Heart left ventricle (tissue), 13 donors: ENCODE data around the gene GJD3.

Source experiments
- CTCF ChIP-seq, 12 donors: fragments of 200-600 bp; sonication (generic) in 4 of 12; IDR thresholded peaks; one replicate each; pipeline versions ENCODE4 v1.5.0 to v1.8.0; 2018 to 2022; ENCODE audit warnings: antibody characterized with exemption in 12 of 12, mild to moderate bottlenecking in 5 of 12
- POLR2A ChIP-seq, 2 donors: fragments of 450-650 bp; IDR thresholded peaks; one replicate each; pipeline ENCODE4 v1.6.1; 2017; ENCODE audit warnings: antibody characterized with exemption in 2 of 2, mild to moderate bottlenecking in 2 of 2, moderate library complexity in 2 of 2
- donor health status: ischemic (EF 13 %, LVEDD 7.1; RV severe dilation, severe dysfunction).
- donor health status: DM: no; HTN: yes; CAD: no.
- donor health status: DM: no; HTN: no; CAD: no.
- donor health status: ischemic (EF 25% LVEDD 6.9; RV normal size, moderate dysfunction).
- donor health status: ischemic (EF 25% LVEDD 5.7; RV mildly dilated, moderate dysfunction).
- donor health status: ischemic (EF 35%, LVEDD 5.7; RV mildly dilated, moderate dysfunction).
- donor health status: nonischemic (EF 11% LVEDD 7.7; RV severe dilation, severe dysfunction).
- donor health status: DM: yes; HTN: yes; CAD: no.
- donor health status: PGD.
- donor health status: ischemic (EF 29% LVEDD 5.4; RV normal size, mild dysfunction).
- donor health status: nonischemic (EF 23%, LVEDD 6.1; RV moderate dilation, normal function).

DNA sequence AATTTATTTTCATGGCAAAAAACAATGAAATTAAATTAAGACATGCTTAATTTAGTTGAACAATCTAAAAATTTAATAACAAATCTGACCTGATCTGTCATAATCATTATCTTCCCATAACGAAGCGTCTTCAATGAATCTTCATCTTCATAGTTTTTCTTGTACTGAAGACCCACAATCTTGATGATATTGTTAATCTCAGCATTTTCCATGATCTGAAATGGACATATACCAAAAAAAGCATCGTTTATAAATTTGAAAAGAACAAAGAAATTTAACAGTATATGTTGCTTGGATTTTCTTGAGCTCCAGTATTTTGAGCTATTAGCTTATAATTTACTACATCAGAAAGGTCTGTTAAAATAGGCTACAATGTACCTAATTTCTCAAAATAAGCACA, 42.9 kb upstream of the GJD3 start:
- TF ChIP-seq CTCF (IDR thresholded peaks at IDR 0.05), result no peak
- no peak for TF ChIP-seq POLR2A (IDR thresholded peaks at IDR 0.05)
